Liver (tissue), 9 donors: ENCODE measurements around the gene ARL11. TPM values are rescaled to one million over a fixed set of nuclear protein-coding genes. Genes with fewer than 3 reads are reported as not detected.

Source experiments
- DNase-seq: peaks from one replicate; pipeline ENCODE4 v3.0.0-alpha.2; 2017; ENCODE audit warnings: low spot score
- H3K27ac ChIP-seq, 2 donors: one replicate each; pipeline ENCODE4 v1.7.0; 2013; ENCODE audit warnings: inconsistent platforms in 2 of 2, low read length in 2 of 2, control low read depth in 1 of 2, low read depth in 1 of 2, mild to moderate bottlenecking in 1 of 2
- H3K27me3 ChIP-seq, 4 donors: one replicate each; pipeline versions ENCODE4 v1.6.1 to v1.7.0; 2013; ENCODE audit warnings: low read length in 3 of 4, inconsistent platforms in 1 of 4, mild to moderate bottlenecking in 1 of 4, moderate library complexity in 1 of 4; ENCODE audit not compliant: control insufficient read depth in 4 of 4, insufficient read depth in 4 of 4
- H3K36me3 ChIP-seq, 4 donors: one replicate each; pipeline versions ENCODE4 v1.6.1 to v1.7.0; 2013; ENCODE audit warnings: low read length in 3 of 4, mild to moderate bottlenecking in 3 of 4, low read depth in 1 of 4, moderate library complexity in 1 of 4; ENCODE audit not compliant: control insufficient read depth in 4 of 4, insufficient read depth in 3 of 4
- H3K4me1 ChIP-seq, 4 donors: one replicate each; pipeline versions ENCODE4 v1.6.1 to v1.7.0; 2013; ENCODE audit warnings: low read length in 3 of 4, mild to moderate bottlenecking in 3 of 4, moderate library complexity in 1 of 4; ENCODE audit not compliant: control insufficient read depth in 4 of 4, insufficient read depth in 4 of 4
- H3K4me3 ChIP-seq, 3 donors: one replicate each; pipeline versions ENCODE4 v1.6.1 to v1.7.0; 2013; ENCODE audit warnings: low read length in 3 of 3, control low read depth in 1 of 3, low read depth in 1 of 3, mild to moderate bottlenecking in 1 of 3
- H3K9ac ChIP-seq, 2 donors: one replicate each; pipeline ENCODE4 v1.7.0; 2013; ENCODE audit warnings: low read length in 2 of 2, mild to moderate bottlenecking in 2 of 2, moderate library complexity in 2 of 2, control low read depth in 1 of 2, low read depth in 1 of 2
- H3K9me3 ChIP-seq, 4 donors: one replicate each; pipeline versions ENCODE4 v1.6.1 to v1.7.0; 2013; ENCODE audit warnings: low read length in 3 of 4; ENCODE audit not compliant: control insufficient read depth in 4 of 4
- CTCF ChIP-seq: fragments of 150-350 bp; IDR thresholded peaks from 2 replicates; pipeline ENCODE4 v1.5.1; 2017; ENCODE audit warnings: improper control_type of control experiment, low read depth, low read length; ENCODE audit not compliant: missing input control
- EGR1 ChIP-seq, 2 donors: IDR thresholded peaks; 2 replicates each; pipeline ENCODE4 v1.6.1; 2016 to 2018; ENCODE audit warnings: antibody characterized with exemption in 2 of 2, low read depth in 2 of 2
- FOXA1 ChIP-seq: IDR thresholded peaks from 2 replicates; pipeline ENCODE4 v1.6.1; 2016; ENCODE audit warnings: antibody characterized with exemption
- FOXA2 ChIP-seq: IDR thresholded peaks from 2 replicates; pipeline ENCODE4 v1.6.1; 2016; ENCODE audit warnings: antibody characterized with exemption
- GABPA ChIP-seq, 2 donors: IDR thresholded peaks in 1 of 2; conservative IDR thresholded peaks in 1 of 2; 2 replicates each; pipeline ENCODE4 v1.6.1; 2016; ENCODE audit warnings: antibody characterized with exemption in 2 of 2, mild to moderate bottlenecking in 1 of 2, moderate library complexity in 1 of 2
- HNF4A ChIP-seq, 2 donors: conservative IDR thresholded peaks; 2 replicates each; pipeline ENCODE4 v1.6.1; 2016; ENCODE audit warnings: antibody characterized with exemption in 2 of 2, mild to moderate bottlenecking in 2 of 2
- HNF4G ChIP-seq: IDR thresholded peaks from 2 replicates; pipeline ENCODE4 v1.6.1; 2016; ENCODE audit warnings: antibody characterized with exemption
- JUND ChIP-seq, 2 donors: IDR thresholded peaks; 2 replicates each; pipeline ENCODE4 v1.6.1; 2016; ENCODE audit warnings: antibody characterized with exemption in 2 of 2
- MAX ChIP-seq: IDR thresholded peaks from 2 replicates; pipeline ENCODE4 v1.6.1; 2016; ENCODE audit warnings: antibody characterized with exemption
- NR2F2 ChIP-seq: IDR thresholded peaks from 2 replicates; pipeline ENCODE4 v1.6.1; 2016; ENCODE audit warnings: antibody characterized with exemption
- RAD21 ChIP-seq, 2 donors: IDR thresholded peaks; 2 replicates each; pipeline ENCODE4 v1.6.1; 2016; ENCODE audit warnings: antibody characterized with exemption in 2 of 2, mild to moderate bottlenecking in 2 of 2
- REST ChIP-seq: IDR thresholded peaks from 2 replicates; pipeline ENCODE4 v1.6.1; 2016; ENCODE audit warnings: antibody characterized with exemption, mild to moderate bottlenecking
- RXRA ChIP-seq, 2 donors: IDR thresholded peaks; 2 replicates each; pipeline ENCODE4 v1.6.1; 2017 to 2018; ENCODE audit warnings: antibody characterized with exemption in 2 of 2, mild to moderate bottlenecking in 1 of 2
- SP1 ChIP-seq: IDR thresholded peaks from 2 replicates; pipeline ENCODE4 v1.6.1; 2018; ENCODE audit warnings: antibody characterized with exemption, mild to moderate bottlenecking
- TAF1 ChIP-seq: conservative IDR thresholded peaks from 2 replicates; pipeline ENCODE4 v1.6.1; 2016; ENCODE audit warnings: antibody characterized with exemption, mild to moderate bottlenecking
- YY1 ChIP-seq: IDR thresholded peaks from 2 replicates; pipeline ENCODE4 v1.6.1; 2016; ENCODE audit warnings: antibody characterized with exemption, mild to moderate bottlenecking
- ZBTB33 ChIP-seq: IDR thresholded peaks from 2 replicates; pipeline ENCODE4 v1.6.1; 2016; ENCODE audit warnings: antibody characterized with exemption
- WGBS: extraction: QIAGEN DNeasy Blood & Tissue Kit; methylation state at CpG from one replicate; pipeline ENCODE4 v1.1.7; 2013; 5-methylcytosine and 5-hydroxymethylcytosine counted together
- polyA plus RNA-seq, 2 donors: library from polyadenylated mRNA; stranded (reverse) in 1 of 2; unstranded in 1 of 2; fragments of 200-250 nt in 1 of 2; fragments of >200 nt in 1 of 2; fragmentation: Nextera tagmentation in 1 of 2; extraction: Ambion mirVana in 1 of 2; gene quantifications; one replicate each; pipeline versions ENCODE4 v1.2.1 to v1.2.3, GENCODE V29; 2013 to 2015
- total RNA-seq, 2 donors: library from RNA; depleted of rRNA; stranded (reverse); fragments of >200 nt; gene quantifications; one replicate each; pipeline ENCODE4 v1.2.3, GENCODE V29; 2014
- donor health status: healthy.
- donor health status: healthy.
- donor health status: healthy.
- donor health status: healthy.
- donor health status: healthy.

Gene ARL11
- total and polyA plus RNA-seq, 4 donors, result 0.11 to 1.5 (median 0.59) TPM

GRCh38 chr13:49629196-49629938, 1.1 kb downstream of the ARL11 start:
- DNase-seq, result no peak
- Histone ChIP-seq H3K27ac (no peak overlapping the region), H3K9me3 (no peaks in the 10 kb centered on the region), H3K9ac (no peak overlapping the region), H3K36me3 (no peaks in the 10 kb centered on the region), H3K27me3 (no peaks in the 10 kb centered on the region), H3K4me3 (no peak overlapping the region), H3K4me1 (peaks cover 5 to 21% (median 11%) of the 10 kb centered on the region in 4 donors)
- WGBS, result 74% methylated on average over 8 of the region's 8 CpGs
- no peak for TF ChIP-seq SP1
- TF ChIP-seq ZBTB33, result no peak
- no peak for TF ChIP-seq JUND (IDR thresholded peaks at IDR 0.05)
- no peak for TF ChIP-seq RAD21 (IDR thresholded peaks at IDR 0.05)
- TF ChIP-seq FOXA1, result no peak
- no peak for TF ChIP-seq YY1
- TF ChIP-seq RXRA (IDR thresholded peaks at IDR 0.05), result no peak
- TF ChIP-seq TAF1, result no peak
- no peak for TF ChIP-seq NR2F2
- TF ChIP-seq GABPA (IDR thresholded peaks at IDR 0.05 in 1 of 2, conservative IDR thresholded peaks at IDR 0.05 in 1 of 2), result no peak
- TF ChIP-seq REST, result no peak
- no peak for TF ChIP-seq HNF4G
- TF ChIP-seq EGR1 (IDR thresholded peaks at IDR 0.05; ENCODE audit: low read depth in 2 of 2), result no peak
- TF ChIP-seq FOXA2, result no peak
- no peak for TF ChIP-seq MAX

GRCh38 chr13:49629947-49630346, 1.6 kb downstream of the ARL11 start:
- H3K27me3 ChIP-seq, result no peaks in the 10 kb centered on the region
- H3K27ac ChIP-seq, result no peak overlapping the region
- H3K36me3 ChIP-seq, result no peaks in the 10 kb centered on the region
- H3K9me3 ChIP-seq, result no peaks in the 10 kb centered on the region
- no peak overlapping the region for H3K4me3 ChIP-seq
- H3K4me1 ChIP-seq, result peaks cover 5 to 17% (median 10%) of the 10 kb centered on the region in 4 donors
- DNase-seq, result no peak
- 80% methylated on average over 4 of the region's 4 CpGs for WGBS
- H3K9ac ChIP-seq, result no peak overlapping the region
- TF ChIP-seq CTCF, result no peak
- no peak for TF ChIP-seq RAD21 (IDR thresholded peaks at IDR 0.05)
- no peak for TF ChIP-seq NR2F2
- TF ChIP-seq ZBTB33, result no peak
- no peak for TF ChIP-seq GABPA (IDR thresholded peaks at IDR 0.05 in 1 of 2, conservative IDR thresholded peaks at IDR 0.05 in 1 of 2)
- TF ChIP-seq YY1, result no peak
- no peak for TF ChIP-seq EGR1 (IDR thresholded peaks at IDR 0.05; ENCODE audit: low read depth in 2 of 2)
- no peak for TF ChIP-seq TAF1
- TF ChIP-seq HNF4A (conservative IDR thresholded peaks at IDR 0.05), result no peak
- TF ChIP-seq JUND (IDR thresholded peaks at IDR 0.05), result no peak
- no peak for TF ChIP-seq REST
- no peak for TF ChIP-seq MAX
- no peak for TF ChIP-seq HNF4G
- no peak for TF ChIP-seq FOXA2
